GM12864 (cell line): Measurements from ENCODE around the gene RCCD1.

Experiments used
- DNase-seq: peaks from one replicate; pipeline ENCODE4 v3.0.0-alpha.2; 2011; ENCODE audit warnings: low read depth
- H3K4me3 ChIP-seq: 2 replicates; pipeline ENCODE4 v1.5.1; 2011; ENCODE audit warnings: mild to moderate bottlenecking, low read depth, low read length, control low read depth
- CTCF ChIP-seq: IDR thresholded peaks from 2 replicates; pipeline ENCODE4 v1.5.1; 2011; ENCODE audit warnings: low read depth, mild to moderate bottlenecking, moderate library complexity, low read length, control low read depth, inconsistent platforms; ENCODE audit errors: missing control alignments

The RCCD1 gene

GRCh38 chr15:90998737-90999136, 44.1 kb downstream of the RCCD1 start:
- TF ChIP-seq CTCF = no peak
- no peak for DNase-seq
- H3K4me3 ChIP-seq = no peak overlapping the region

- H3K4me3 ChIP-seq = no peak overlapping the region
- no peak for TF ChIP-seq CTCF
- DNase-seq = no peak
Measured at GRCh38 chr15:91001209-91001608, 46.5 kb downstream of the RCCD1 start.

- H3K4me3 ChIP-seq = no peak overlapping the region
- TF ChIP-seq CTCF = no peak
- no peak for DNase-seq
Measured at GRCh38 chr15:91007266-91007665, 52.6 kb downstream of the RCCD1 start.
